ENCODE measurements around the gene UCK1.

GRCh38 chr9:131478911-131479310 is 52.2 kb downstream of the UCK1 start:
- TF ChIP-seq CTCF (IDR thresholded peaks at IDR 0.05; ENCODE audit: insufficient read depth, low read length, poor library complexity, severe bottlenecking) (no peak), EZH2phosphoT487 (conservative IDR thresholded peaks at IDR 0.05; ENCODE audit: low read length) (no peak)
